NCI-H146 treated with DMSO at 0.1 percent for 48 hours (cell line): ENCODE measurements around the gene NCKAP5L.

Experiments
- DNase-seq: peaks from one replicate; lab custom pipeline; 2025; ENCODE audit not compliant: unreplicated experiment; lab: John Stamatoyannopoulos, UW

NCKAP5L gene

DNA sequence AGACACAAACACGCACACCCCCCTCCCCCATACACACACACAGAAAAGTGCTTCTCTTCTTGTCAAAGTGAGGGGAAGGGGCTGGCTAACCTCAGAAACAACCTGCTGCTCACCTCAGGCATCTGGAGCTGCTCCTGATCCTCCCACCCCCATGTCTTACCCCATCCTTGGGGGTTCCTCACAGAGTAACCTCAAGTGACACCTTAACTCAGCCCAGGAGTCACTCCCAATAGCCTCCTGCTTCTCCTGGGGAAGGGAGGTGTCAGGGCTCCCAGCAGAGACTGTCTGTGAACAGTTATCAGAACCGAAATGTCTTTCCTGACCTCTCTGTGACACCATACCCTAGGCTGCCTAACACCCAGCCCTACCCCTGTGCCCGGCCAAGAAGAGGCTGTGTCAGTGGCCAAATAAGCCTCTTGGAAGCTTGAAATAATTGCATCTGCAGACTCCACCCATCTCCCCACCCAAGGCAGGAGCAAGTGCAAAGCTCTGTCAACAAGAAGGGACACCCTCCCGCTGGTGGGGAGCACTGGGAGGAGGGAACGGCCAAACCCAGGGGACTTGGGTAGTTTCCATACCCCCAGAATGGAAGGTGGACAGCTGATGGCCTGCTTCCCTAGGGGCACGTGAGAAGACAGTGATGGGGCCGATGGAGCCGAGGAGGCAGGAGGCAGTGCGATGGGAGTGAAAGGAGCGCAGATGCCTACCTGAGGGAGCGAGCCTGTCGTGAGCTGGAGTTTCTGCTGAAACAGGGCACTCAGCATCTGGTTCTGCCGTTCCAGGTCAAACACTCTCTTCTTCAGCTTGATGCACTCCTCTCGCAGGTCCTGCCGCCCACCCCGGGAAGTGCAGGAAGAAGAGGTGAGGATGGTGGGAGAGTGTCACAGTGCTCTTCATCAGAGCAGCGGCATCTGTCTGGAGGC, 26.8 kb downstream of the NCKAP5L start:
- no peak for DNase-seq

DNA sequence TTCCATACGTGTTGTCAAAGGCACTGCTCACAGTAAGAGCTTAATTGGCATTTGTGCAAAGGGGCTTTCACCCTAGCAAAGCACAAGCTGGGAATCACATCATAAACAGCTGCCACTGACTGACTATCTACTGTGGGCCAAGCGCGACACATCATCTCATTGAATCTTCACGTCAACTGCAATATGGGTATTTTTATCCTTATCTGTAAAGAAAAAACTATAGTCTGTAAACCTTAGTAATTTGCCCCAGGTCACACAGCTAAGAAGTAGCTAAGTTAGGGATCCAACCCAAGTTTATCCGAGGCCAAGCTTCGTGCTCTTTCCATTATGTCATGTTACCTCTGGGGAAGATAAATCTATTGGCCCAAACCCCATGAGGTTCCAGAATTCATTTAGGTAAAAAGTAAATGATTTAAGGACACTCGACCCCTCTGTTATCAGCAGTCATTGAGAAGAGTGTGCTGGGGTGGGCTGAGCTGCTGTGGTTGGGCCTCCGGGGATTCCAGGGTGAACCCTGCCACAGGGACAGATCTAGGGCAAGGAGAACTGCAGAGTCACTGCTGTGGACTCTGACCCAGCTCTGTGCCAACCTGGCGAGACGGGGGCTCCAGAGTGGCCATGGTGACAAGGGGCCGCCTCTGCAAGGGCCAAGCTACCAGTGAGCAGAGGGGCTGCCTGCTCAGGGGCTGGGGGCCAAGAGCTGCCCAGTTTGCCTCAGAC, 27.6 kb downstream of the NCKAP5L start:
- DNase-seq: no peak

GRCh38 chr12:49798934-49799333, 29.3 kb downstream of the NCKAP5L start:
- DNase-seq: no peak

DNA sequence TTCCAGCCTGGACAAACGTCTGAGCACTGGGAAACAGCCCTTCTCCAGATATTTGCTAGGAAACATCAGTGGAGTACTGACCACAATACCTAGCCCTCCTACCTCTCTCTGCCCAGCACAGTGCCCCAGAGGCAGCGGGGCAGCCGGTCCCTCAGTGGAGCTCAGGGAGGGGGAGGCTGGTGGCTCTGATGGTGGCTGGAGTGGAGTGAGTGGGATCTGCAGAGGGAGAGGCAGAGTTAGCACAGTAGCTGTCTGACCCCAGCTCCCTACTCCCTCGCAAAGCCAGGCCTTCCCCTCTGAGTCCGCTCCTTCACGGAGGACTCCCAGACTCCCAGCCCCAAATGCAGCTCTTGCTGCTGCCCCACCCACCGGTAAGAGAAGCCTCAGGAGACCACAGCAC, 30.0 kb downstream of the NCKAP5L start:
- no peak for DNase-seq

DNA sequence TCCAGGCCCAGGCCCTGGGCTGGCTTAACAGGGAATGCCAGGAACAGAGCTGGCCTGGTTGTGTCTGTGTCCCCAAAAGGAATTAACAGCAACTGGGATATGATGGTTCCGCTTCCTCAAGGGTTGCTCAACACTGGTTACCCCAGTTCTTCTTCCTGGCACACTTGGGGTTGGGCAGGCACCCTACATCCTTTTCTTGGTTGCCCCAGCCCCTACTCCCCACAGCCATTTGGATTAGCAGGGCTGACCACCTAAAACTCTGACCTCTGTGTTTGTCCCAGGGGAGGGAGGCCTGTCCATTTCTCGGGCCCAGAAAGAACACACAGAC, 30.8 kb downstream of the NCKAP5L start:
- DNase-seq: no peak

- no peak for DNase-seq
These were observed 31.4 kb downstream of the NCKAP5L start for GRCh38 chr12:49796606-49797448.

GRCh38 chr12:49796155-49796554, 32.1 kb downstream of the NCKAP5L start:
- DNase-seq: no peak

DNA sequence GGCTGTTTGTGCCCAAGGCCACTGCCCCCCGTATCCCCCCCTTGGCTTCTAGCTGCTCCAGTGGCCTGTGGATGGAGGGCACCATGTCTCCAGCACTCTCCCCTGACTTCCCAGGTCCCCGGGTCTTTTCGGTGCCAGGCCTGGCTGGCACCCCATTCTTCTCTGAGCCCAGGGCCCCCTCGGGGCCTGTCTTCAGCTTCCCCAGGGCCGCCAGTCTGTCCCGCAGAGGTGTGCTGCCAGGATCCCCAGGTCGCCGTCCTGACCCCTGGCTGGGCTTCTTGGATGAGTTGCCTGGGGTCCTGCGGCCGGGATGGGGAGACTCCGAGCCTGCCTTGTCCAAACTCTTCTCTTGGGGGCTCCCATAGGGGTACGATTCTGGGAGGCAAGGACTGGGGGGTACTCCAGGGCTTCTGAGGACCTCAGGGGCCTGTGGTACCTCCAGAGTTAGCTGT, 32.5 kb downstream of the NCKAP5L start:
- DNase-seq: no peak

DNA sequence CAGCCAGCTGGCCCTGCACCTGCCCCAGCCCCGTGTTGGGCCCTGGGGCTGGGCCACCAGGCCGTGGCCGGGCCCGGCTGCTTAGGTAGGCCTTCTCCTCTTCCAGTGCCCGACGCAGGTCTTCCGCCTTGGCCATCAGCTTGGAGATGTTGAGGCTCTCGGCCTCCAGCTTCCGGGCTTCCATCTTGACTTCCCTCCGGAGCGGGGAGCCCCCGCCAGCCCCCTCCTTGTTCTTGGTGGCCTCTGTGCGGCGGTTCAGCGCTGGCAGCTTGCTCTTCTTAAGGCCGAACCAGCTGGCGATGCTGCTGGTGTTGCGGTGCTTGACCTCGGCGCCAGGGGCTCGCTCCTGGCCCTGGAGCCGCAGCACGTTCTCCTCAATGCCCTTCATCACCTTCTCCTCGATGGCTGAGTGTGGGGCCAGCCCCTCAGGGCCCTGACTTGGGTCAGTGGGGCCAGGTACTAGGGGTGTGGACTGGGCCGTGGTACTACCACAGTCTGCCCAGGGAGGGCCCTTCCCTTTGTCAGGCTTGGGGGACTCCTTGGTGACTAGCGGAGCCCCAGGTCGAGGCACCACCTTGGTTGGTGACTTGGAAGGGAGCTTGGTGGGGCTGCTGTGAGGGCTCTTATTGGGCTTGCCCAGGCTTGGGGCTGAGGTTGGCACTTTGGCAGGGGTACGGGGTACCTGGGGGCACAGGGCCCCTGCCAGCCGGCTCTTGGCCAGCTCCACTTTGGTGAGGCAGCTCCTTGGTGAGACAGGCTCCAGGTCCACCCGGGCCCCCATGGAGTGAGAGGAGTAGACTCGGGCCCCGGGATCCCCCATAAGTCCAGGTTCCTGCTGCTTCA, 33.2 kb downstream of the NCKAP5L start:
- no peak for DNase-seq

DNA sequence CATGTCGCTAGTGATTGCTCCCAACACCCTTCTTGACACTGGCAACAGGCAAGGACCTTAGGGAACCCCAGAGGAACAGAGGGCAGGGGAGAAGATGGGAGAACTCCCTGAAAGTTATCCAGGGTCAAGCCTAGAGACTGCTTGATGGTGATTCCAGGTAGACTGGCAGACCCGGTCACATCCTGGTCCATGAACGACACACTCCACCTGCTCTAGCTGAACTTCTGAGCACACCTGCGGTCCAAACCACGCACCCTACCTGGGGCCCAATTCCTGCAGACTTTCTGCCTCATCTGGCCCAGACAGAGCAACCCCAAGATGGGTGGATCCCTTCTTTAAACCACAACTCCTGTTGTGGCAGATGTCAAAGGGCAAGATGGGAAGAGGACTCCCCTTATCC, 34.2 kb downstream of the NCKAP5L start:
- no peak for DNase-seq

GRCh38 chr12:49793620-49794019, 34.6 kb downstream of the NCKAP5L start:
- no peak for DNase-seq

GRCh38 chr12:49792976-49793580, 35.1 kb downstream of the NCKAP5L start:
- no peak for DNase-seq

- DNase-seq: no peak
These were observed 35.8 kb downstream of the NCKAP5L start for GRCh38 chr12:49792181-49792970.

DNA sequence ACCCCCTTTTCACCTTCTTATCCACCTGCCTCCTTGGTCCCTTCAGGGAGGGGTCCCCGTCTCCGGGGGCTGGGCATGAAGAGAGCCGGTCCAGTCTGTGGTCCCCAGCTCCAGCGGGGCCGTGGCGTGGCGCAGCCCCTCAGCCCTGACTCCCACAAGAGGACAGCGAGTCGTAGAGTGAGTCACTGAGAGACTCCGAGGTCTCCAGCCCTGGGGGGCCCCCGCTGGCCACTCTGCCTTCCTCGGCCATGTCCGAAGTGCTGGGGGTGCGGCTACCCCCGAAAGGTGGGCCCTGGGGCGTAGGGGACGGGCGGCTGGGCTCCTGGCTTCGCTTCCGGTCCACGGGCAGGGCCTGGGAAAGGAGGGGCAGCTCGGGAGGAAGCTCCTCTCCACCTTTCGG, 36.5 kb downstream of the NCKAP5L start:
- DNase-seq: no peak

DNA sequence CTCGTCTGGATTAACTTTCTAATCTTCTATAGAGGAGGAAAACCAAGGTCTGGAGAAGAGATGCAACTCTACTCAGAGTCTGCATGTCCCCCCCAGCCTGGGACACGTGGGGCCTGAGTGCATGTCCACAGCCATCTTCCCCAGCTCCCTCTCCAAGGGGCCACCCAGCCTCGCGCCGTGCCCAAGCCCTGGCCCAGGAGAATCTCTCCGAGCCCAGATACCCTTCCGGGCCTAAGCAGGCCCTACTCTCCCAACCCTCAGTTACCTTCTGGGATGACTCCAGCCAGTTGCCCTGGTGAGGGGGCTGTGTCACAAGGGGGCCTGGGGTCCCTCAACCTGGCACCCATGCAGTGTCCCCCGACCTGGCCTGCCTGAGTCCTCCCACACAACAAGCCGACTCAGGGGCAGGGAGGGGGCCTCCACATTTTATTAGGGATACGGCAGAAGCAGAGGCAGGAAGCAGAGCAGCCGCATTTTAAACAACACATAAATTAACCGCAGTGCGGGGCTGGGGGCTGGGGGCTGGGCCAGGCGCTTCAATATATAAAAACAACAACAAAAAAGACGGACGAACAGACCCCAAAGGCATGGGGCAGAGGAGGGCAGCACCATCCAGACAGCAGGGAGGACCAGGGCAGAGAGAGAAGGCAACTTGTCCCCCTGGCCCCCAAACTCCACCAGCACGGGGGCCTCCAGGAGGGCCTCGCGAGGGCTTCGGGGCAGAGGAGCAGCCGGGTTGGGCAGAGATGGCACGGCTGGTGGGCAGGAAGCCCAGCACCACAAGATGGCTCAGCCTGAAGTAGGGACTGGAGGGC, 37.3 kb downstream of the NCKAP5L start:
- no peak for DNase-seq

DNA sequence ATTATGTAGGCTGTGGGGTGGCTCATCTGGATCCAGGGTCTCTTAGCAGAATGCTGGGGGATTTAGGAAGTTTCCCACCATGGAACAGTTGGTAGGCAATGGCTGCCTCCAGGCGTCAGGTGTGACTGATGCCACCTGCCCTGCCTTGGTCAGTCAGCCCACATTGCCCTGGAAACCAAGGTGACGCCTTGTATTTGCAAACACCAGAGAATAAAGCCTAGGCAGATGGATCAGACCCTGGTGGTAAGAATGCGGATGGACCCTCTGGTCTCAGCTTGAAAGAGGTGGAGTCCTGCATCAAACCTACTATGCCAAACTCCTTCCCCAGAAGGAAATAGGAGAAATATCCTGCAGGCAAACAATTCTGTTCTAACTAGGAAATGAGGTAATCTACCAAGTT, 38.2 kb downstream of the NCKAP5L start:
- DNase-seq: peak; percentile 91

DNA sequence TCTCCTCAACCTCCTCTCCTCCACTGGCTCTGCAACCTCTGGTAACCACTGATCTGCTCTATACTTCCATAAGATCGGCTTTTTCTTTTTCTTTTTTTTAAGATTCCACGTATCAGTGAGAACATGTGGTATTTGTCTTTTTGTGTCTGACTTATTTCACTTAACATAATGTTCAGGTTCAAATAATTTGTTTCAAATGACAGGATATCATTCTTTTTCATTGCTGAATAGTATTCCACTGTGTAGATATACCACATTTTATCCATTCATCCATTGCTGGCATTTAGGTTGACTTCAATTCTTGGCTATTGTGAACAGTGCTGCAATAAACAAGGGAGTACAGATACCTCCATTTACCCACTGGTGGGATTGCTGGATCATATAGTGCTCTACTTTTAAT, 40.5 kb downstream of the NCKAP5L start:
- DNase-seq: no peak

DNA sequence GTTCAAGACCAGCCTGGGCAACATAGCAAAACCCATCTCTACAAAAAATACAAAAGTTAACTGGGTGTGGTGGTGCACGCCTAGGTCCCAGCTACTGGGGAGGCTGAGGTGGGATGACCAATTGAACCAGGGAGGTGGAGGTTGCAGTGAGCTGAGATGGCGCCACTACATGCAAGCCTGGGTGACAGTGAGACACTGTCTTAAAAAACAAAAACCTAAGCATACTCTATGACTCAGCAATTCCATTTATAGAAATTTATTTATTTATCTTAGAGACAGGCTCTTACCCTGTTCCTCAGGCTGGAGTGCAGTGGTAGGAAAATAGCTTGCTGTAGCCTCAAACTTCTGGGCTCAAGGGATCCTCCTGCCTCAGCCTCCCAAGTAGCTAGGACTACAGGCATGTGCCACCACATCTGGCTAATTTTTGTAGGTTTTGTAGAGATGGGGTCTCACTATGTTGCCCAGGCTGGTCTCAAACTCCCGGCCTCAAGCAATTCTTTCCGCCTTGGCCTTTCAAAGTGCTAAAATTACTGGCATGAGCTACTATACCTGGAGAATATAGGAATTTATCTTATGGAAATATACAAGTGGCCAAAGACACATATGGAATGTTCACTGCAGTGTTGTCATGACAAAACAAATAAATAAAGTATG, 43.3 kb downstream of the NCKAP5L start:
- DNase-seq: no peak
